OCI-LY1 (cell line): ENCODE results near the gene HYAL1.

Source experiments
- H2AFZ ChIP-seq: fragments of 200-600 bp; sonication (generic), shearing (Covaris generic); 2 replicates; pipeline ENCODE4 v1.6.0; 2014; ENCODE audit warnings: antibody characterized with exemption, mild to moderate bottlenecking, low read length
- H3F3A ChIP-seq: fragments of 200-600 bp; sonication (generic), shearing (Covaris generic); 2 replicates; pipeline ENCODE4 v1.6.0; 2014; ENCODE audit warnings: mild to moderate bottlenecking, antibody characterized with exemption, low read length, moderate library complexity; ENCODE audit not compliant: insufficient read depth
- H3K27ac ChIP-seq: fragments of 200-600 bp; sonication (generic); 2 replicates; pipeline ENCODE4 v1.5.1; 2014; ENCODE audit warnings: low read length, mixed run types, mild to moderate bottlenecking, low read depth; ENCODE audit not compliant: poor library complexity, severe bottlenecking
- H3K27me3 ChIP-seq: fragments of 200-600 bp; sonication (generic); 2 replicates; pipeline ENCODE4 v1.6.0; 2014; ENCODE audit warnings: antibody characterized with exemption, mild to moderate bottlenecking, low read length, moderate library complexity; ENCODE audit not compliant: insufficient read depth
- H3K36me3 ChIP-seq: fragments of 200-600 bp; sonication (generic); 2 replicates; pipeline ENCODE4 v1.6.1; 2014; ENCODE audit warnings: mild to moderate bottlenecking, antibody characterized with exemption, low read length, moderate library complexity, mixed read lengths; ENCODE audit not compliant: insufficient read depth
- H3K4me1 ChIP-seq: fragments of 200-600 bp; sonication (generic); 2 replicates; pipeline ENCODE4 v1.5.1; 2014; ENCODE audit warnings: mild to moderate bottlenecking, low read length, moderate library complexity; ENCODE audit not compliant: insufficient read depth, severe bottlenecking
- H3K4me2 ChIP-seq: fragments of 200-600 bp; sonication (generic), shearing (Covaris generic); 2 replicates; pipeline ENCODE4 v1.6.1; 2014; ENCODE audit warnings: low read length
- H3K4me3 ChIP-seq: fragments of 200-600 bp; sonication (generic); 2 replicates; pipeline ENCODE4 v1.5.1; 2014; ENCODE audit warnings: low read length, low read depth, mild to moderate bottlenecking, mixed read lengths; ENCODE audit not compliant: poor library complexity, severe bottlenecking
- H3K79me2 ChIP-seq: fragments of 200-600 bp; shearing (Covaris generic); 2 replicates; pipeline ENCODE4 v1.6.1; 2016; ENCODE audit warnings: mixed run types, low read length, mixed read lengths; ENCODE audit not compliant: insufficient read depth
- H3K9ac ChIP-seq: fragments of 200-600 bp; sonication (generic), shearing (Covaris generic); 2 replicates; pipeline ENCODE4 v1.6.1; 2014; ENCODE audit warnings: mild to moderate bottlenecking, low read length, mixed read lengths
- H3K9me2 ChIP-seq: fragments of 200-600 bp; sonication (generic), shearing (Covaris generic); 2 replicates; pipeline ENCODE4 v1.6.1; 2014; ENCODE audit warnings: low read depth, mild to moderate bottlenecking, low read length, mixed read lengths
- H3K9me3 ChIP-seq: fragments of 200-600 bp; shearing (Covaris generic); 2 replicates; pipeline ENCODE4 v1.6.1; 2014; ENCODE audit warnings: low read length, mixed read lengths
- H4K20me1 ChIP-seq: fragments of 200-600 bp; sonication (generic), shearing (Covaris generic); 2 replicates; pipeline ENCODE4 v1.6.0; 2016; ENCODE audit warnings: mild to moderate bottlenecking, low read length; ENCODE audit not compliant: insufficient read depth
- CTCF ChIP-seq: fragments of 200-600 bp; sonication (generic), shearing (Covaris generic); IDR thresholded peaks from 2 replicates; pipeline ENCODE4 v1.5.1; 2017; ENCODE audit warnings: mild to moderate bottlenecking, antibody characterized with exemption, low read length, moderate library complexity, mixed read lengths
- EZH2 ChIP-seq: fragments of 200-600 bp; sonication (generic), shearing (Covaris generic); IDR thresholded peaks from 2 replicates; pipeline ENCODE4 v1.8.0; 2017; ENCODE audit warnings: borderline replicate concordance, mixed run types, mild to moderate bottlenecking, antibody characterized with exemption, low read length, moderate library complexity, mixed read lengths

Gene HYAL1

GRCh38 chr3:50325497-50326181 is 22.3 kb upstream of the HYAL1 start:
- no peaks in the 10 kb centered on the region for H3F3A ChIP-seq
- no peak overlapping the region for H3K4me2 ChIP-seq
- H3K27ac ChIP-seq = no peak overlapping the region
- TF ChIP-seq EZH2 (no peak), CTCF (no peak)
- H3K4me3 ChIP-seq = no peak overlapping the region
- H2AFZ ChIP-seq = no peak overlapping the region
- no peaks in the 10 kb centered on the region for H3K9me2 ChIP-seq
- peaks cover 25% of the 10 kb centered on the region for H3K36me3 ChIP-seq
- H3K79me2 ChIP-seq = peaks cover 7% of the 10 kb centered on the region; the same call in 1 of the 2 replicates
- no peaks in the 10 kb centered on the region for H3K9me3 ChIP-seq
- peaks cover 34% of the 10 kb centered on the region for H3K4me1 ChIP-seq
- no peaks in the 10 kb centered on the region for H3K27me3 ChIP-seq
- no peaks in the 10 kb centered on the region for H4K20me1 ChIP-seq
- H3K9ac ChIP-seq = no peak overlapping the region

GRCh38 chr3:50325113-50325480 is 21.7 kb upstream of the HYAL1 start:
- H3K27me3 ChIP-seq = no peaks in the 10 kb centered on the region
- no peaks in the 10 kb centered on the region for H3F3A ChIP-seq
- H3K9me3 ChIP-seq = no peaks in the 10 kb centered on the region
- H2AFZ ChIP-seq = no peak overlapping the region
- no peaks in the 10 kb centered on the region for H4K20me1 ChIP-seq
- peaks cover 39% of the 10 kb centered on the region for H3K4me1 ChIP-seq
- H3K36me3 ChIP-seq = peaks cover 20% of the 10 kb centered on the region; the same call in 1 of the 2 replicates
- H3K4me2 ChIP-seq = no peak overlapping the region
- no peak overlapping the region for H3K27ac ChIP-seq
- TF ChIP-seq CTCF (no peak), EZH2 (no peak)
- peaks cover 7% of the 10 kb centered on the region; the same call in 1 of the 2 replicates for H3K79me2 ChIP-seq
- no peak overlapping the region for H3K4me3 ChIP-seq
- H3K9me2 ChIP-seq = no peaks in the 10 kb centered on the region
- no peak overlapping the region for H3K9ac ChIP-seq

- no peak overlapping the region for H3K4me3 ChIP-seq
- no peaks in the 10 kb centered on the region for H3K9me2 ChIP-seq
- H3K9ac ChIP-seq = no peak overlapping the region
- H3K4me2 ChIP-seq = no peak overlapping the region
- no peaks in the 10 kb centered on the region for H4K20me1 ChIP-seq
- no peaks in the 10 kb centered on the region for H3K9me3 ChIP-seq
- peaks cover 14% of the 10 kb centered on the region; the same call in 1 of the 2 replicates for H3K36me3 ChIP-seq
- peak; percentile 90 for TF ChIP-seq CTCF
- TF ChIP-seq EZH2 = no peak
- peaks cover 7% of the 10 kb centered on the region; the same call in 1 of the 2 replicates for H3K79me2 ChIP-seq
- H3K27me3 ChIP-seq = no peaks in the 10 kb centered on the region
- H3K4me1 ChIP-seq = peaks cover 40% of the 10 kb centered on the region
- no peak overlapping the region for H3K27ac ChIP-seq
- H3F3A ChIP-seq = no peaks in the 10 kb centered on the region
- H2AFZ ChIP-seq = no peak overlapping the region
Measured at GRCh38 chr3:50324351-50325112, 21.2 kb upstream of the HYAL1 start.
